ENCODE results near the gene CLEC18A. TPM values are rescaled to one million over a fixed set of nuclear protein-coding genes. Genes with fewer than 3 reads are reported as not detected.
"Not testable (repeated sequence)": the region's sequence is repeated elsewhere in the genome, so short reads cannot be mapped to it uniquely, and the experiment has no call there.

CLEC18A gene
- total RNA-seq, 2 donors from 2014 or later = 1.5 to 1.7 TPM

DNA sequence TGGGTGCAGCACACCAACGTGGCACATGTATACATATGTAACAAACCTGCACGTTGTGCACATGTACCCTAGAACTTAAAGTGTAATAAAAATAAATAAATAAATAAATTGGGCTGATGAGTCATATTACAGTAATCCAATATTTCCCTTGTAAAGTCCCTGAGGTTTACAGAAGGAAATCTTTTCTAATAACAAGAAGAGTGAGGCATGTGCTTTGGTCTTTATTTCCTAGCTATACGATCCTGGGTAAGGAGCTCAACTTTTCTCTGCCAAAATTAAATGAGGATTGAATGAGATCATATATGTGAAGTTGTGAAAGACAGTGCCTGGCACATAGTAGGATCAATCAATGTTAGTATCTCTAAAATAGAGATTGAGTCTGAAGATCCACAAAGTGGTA is 57.5 kb downstream of the CLEC18A start:
- H3K9me3 Mint-ChIP-seq; H3K27me3 Mint-ChIP-seq; H3K4me3 Mint-ChIP-seq; H3K27ac Mint-ChIP-seq; ATAC-seq (replicated peaks); H3K4me1 Mint-ChIP-seq: not testable (repeated sequence)
- peaks cover 43% of the 10 kb centered on the region for H3K36me3 Mint-ChIP-seq (ENCODE audit: low read depth)

- not testable (repeated sequence) for H3K4me3 Mint-ChIP-seq; H3K27me3 Mint-ChIP-seq; H3K9me3 Mint-ChIP-seq; H3K27ac Mint-ChIP-seq; ATAC-seq (replicated peaks); H3K4me1 Mint-ChIP-seq
- H3K36me3 Mint-ChIP-seq (ENCODE audit: low read depth) = peaks cover 41% of the 10 kb centered on the region
Observed at GRCh38 chr16:70010615-70011014, 59.5 kb downstream of the CLEC18A start.

GRCh38 chr16:70011120-70011519 is 60.0 kb downstream of the CLEC18A start:
- not testable (repeated sequence) for H3K9me3 Mint-ChIP-seq; H3K4me1 Mint-ChIP-seq; ATAC-seq (replicated peaks); H3K27ac Mint-ChIP-seq; H3K4me3 Mint-ChIP-seq; H3K27me3 Mint-ChIP-seq
- H3K36me3 Mint-ChIP-seq (ENCODE audit: low read depth) = peaks cover 46% of the 10 kb centered on the region

DNA sequence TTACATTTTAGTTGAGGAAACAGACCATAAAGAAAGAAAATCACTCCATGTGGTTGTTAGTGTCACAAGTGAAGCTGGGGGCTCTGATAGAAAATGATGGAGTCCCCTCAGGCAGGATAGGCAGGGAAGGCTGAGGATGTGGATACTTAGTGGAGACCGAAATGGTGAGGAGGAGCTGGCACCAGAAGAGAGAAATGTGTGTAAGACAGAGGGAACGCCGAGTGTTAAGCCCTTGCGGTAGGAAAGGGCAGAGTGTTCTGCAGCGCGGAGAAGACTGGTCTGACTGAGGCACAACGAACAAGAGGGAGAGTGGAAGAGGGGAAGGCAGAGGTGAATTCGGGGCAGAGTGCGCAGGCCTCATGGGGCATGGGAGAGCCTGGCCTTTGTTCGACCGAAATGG is 61.2 kb downstream of the CLEC18A start:
- H3K27ac Mint-ChIP-seq; H3K27me3 Mint-ChIP-seq; ATAC-seq (replicated peaks); H3K4me3 Mint-ChIP-seq; H3K4me1 Mint-ChIP-seq; H3K9me3 Mint-ChIP-seq: not testable (repeated sequence)
- peaks cover 48% of the 10 kb centered on the region for H3K36me3 Mint-ChIP-seq (ENCODE audit: low read depth)

DNA sequence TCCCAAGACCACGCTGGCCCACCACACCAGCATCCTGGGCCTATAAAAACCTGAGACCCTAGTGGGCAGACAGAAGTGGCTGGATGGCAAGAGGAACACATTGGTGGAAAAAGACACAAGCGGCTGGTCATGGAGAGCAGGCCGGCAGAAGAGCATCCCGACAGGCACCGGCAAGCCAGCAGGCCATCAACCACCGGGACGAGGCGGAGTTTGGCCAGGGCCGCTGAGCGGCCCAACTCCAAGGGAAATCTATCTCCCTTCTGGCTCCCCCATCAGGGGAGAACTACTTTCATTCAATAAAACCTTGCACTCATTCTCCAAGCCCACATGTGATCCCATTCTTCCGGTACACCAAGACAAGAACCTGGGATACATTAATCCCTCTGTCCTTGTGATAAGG is 61.8 kb downstream of the CLEC18A start:
- not testable (repeated sequence) for H3K4me1 Mint-ChIP-seq; H3K9me3 Mint-ChIP-seq; H3K27me3 Mint-ChIP-seq; ATAC-seq (replicated peaks); H3K4me3 Mint-ChIP-seq; H3K27ac Mint-ChIP-seq
- peaks cover 54% of the 10 kb centered on the region for H3K36me3 Mint-ChIP-seq (ENCODE audit: low read depth)

Other genes starting within 250 kb of the CLEC18A start
- gene NQO1, start 224.8 kb upstream of the CLEC18A start, total RNA-seq = 10 to 100 TPM; 14.2 to 22.3 TPM
- gene NOB1, start 196.4 kb upstream of the CLEC18A start, total RNA-seq = 10 to 100 TPM; 92.0 to 95.9 TPM
- 10 to 100 TPM; 55.1 to 55.7 TPM for gene WWP2, start 189.0 kb upstream of the CLEC18A start, total RNA-seq
- 10 to 100 TPM; 33.3 to 34.4 TPM for gene PDPR, start 163.0 kb downstream of the CLEC18A start, total RNA-seq
- gene CLEC18C, start 222.5 kb downstream of the CLEC18A start, total RNA-seq = 1 to 10 TPM in 1 of 2 donors, under 1 TPM in 1; 0.50 to 1.3 TPM